HEK293 (cell line): ENCODE results near the gene SLC2A4.

Experiments used
- GLI4 ChIP-seq: fragments of 450-650 bp; formaldehyde crosslinking; IDR thresholded peaks from 2 replicates; pipeline ENCODE4 v1.5.1; 2016; ENCODE audit warnings: missing biosample characterization, missing genetic modification characterization
- GLIS2 ChIP-seq: fragments of 450-650 bp; formaldehyde crosslinking; IDR thresholded peaks from 2 replicates; pipeline ENCODE4 v1.5.1; 2016; ENCODE audit warnings: missing biosample characterization, missing genetic modification characterization
- KLF8 ChIP-seq: fragments of 450-650 bp; formaldehyde crosslinking; IDR thresholded peaks from 2 replicates; pipeline ENCODE4 v1.5.1; 2016; ENCODE audit warnings: missing biosample characterization, missing genetic modification characterization
- KLF9 ChIP-seq: fragments of 450-650 bp; formaldehyde crosslinking; IDR thresholded peaks from 2 replicates; pipeline ENCODE4 v1.5.1; 2016; ENCODE audit warnings: missing biosample characterization, missing genetic modification characterization, low read depth
- SP2 ChIP-seq: fragments of 450-650 bp; formaldehyde crosslinking; IDR thresholded peaks from 2 replicates; pipeline ENCODE4 v1.5.1; 2016; ENCODE audit warnings: missing biosample characterization, missing genetic modification characterization
- SP3 ChIP-seq: fragments of 450-650 bp; formaldehyde crosslinking; IDR thresholded peaks from 2 replicates; pipeline ENCODE4 v1.5.1; 2016; ENCODE audit warnings: missing biosample characterization, missing genetic modification characterization
- YY2 ChIP-seq: fragments of 450-650 bp; formaldehyde crosslinking; IDR thresholded peaks from 2 replicates; pipeline ENCODE4 v1.5.1; 2016; ENCODE audit warnings: missing biosample characterization, missing genetic modification characterization
- ZBTB20 ChIP-seq: fragments of 450-650 bp; formaldehyde crosslinking; IDR thresholded peaks from 2 replicates; pipeline ENCODE4 v1.5.1; 2016; ENCODE audit warnings: missing biosample characterization, missing genetic modification characterization
- ZNF155 ChIP-seq: fragments of 450-650 bp; formaldehyde crosslinking; IDR thresholded peaks from 2 replicates; pipeline ENCODE4 v1.5.1; 2016; ENCODE audit warnings: missing biosample characterization, missing genetic modification characterization
- ZNF16 ChIP-seq: fragments of 450-650 bp; formaldehyde crosslinking; IDR thresholded peaks from 2 replicates; pipeline ENCODE4 v1.5.1; 2016; ENCODE audit warnings: low read depth, missing biosample characterization, missing genetic modification characterization
- ZNF24 ChIP-seq: fragments of 450-650 bp; formaldehyde crosslinking; IDR thresholded peaks from 2 replicates; pipeline ENCODE4 v1.5.1; 2016; ENCODE audit warnings: missing biosample characterization, missing genetic modification characterization
- ZNF391 ChIP-seq: fragments of 450-650 bp; formaldehyde crosslinking; IDR thresholded peaks from 2 replicates; pipeline ENCODE4 v1.5.1; 2016; ENCODE audit warnings: low read depth, missing biosample characterization, missing genetic modification characterization, borderline replicate concordance
- ZNF449 ChIP-seq: fragments of 450-650 bp; formaldehyde crosslinking; IDR thresholded peaks from 2 replicates; pipeline ENCODE4 v1.5.1; 2017; ENCODE audit warnings: missing biosample characterization, mild to moderate bottlenecking, missing genetic modification characterization, moderate library complexity
- ZNF510 ChIP-seq: fragments of 450-650 bp; formaldehyde crosslinking; IDR thresholded peaks from 2 replicates; pipeline ENCODE4 v1.5.1; 2018; ENCODE audit warnings: mild to moderate bottlenecking, missing genetic modification characterization, missing biosample characterization; ENCODE audit not compliant: insufficient replicate concordance
- ZNF585B ChIP-seq: fragments of 450-650 bp; formaldehyde crosslinking; IDR thresholded peaks from 2 replicates; pipeline ENCODE4 v1.5.1; 2016; ENCODE audit warnings: missing biosample characterization, missing genetic modification characterization
- ZNF596 ChIP-seq: fragments of 450-650 bp; IDR thresholded peaks from 2 replicates; pipeline ENCODE4 v1.5.0; 2018; ENCODE audit warnings: missing biosample characterization, mild to moderate bottlenecking, missing genetic modification characterization, moderate library complexity
- ZNF624 ChIP-seq: fragments of 450-650 bp; formaldehyde crosslinking; IDR thresholded peaks from 2 replicates; pipeline ENCODE4 v1.5.1; 2017; ENCODE audit warnings: missing biosample characterization, missing genetic modification characterization
- ZNF645 ChIP-seq: fragments of 450-650 bp; formaldehyde crosslinking; IDR thresholded peaks from 2 replicates; pipeline ENCODE4; 2016; ENCODE audit warnings: missing biosample characterization, missing genetic modification characterization
- ZNF747 ChIP-seq: fragments of 450-650 bp; formaldehyde crosslinking; IDR thresholded peaks from 2 replicates; pipeline ENCODE4 v1.5.1; 2016; ENCODE audit warnings: missing biosample characterization, missing genetic modification characterization
- ZNF768 ChIP-seq: fragments of 450-650 bp; formaldehyde crosslinking; IDR thresholded peaks from 2 replicates; pipeline ENCODE4 v1.5.1; 2018; ENCODE audit warnings: missing biosample characterization, mild to moderate bottlenecking, missing genetic modification characterization
- ZNF777 ChIP-seq: fragments of 450-650 bp; formaldehyde crosslinking; IDR thresholded peaks from 2 replicates; pipeline ENCODE4 v1.5.1; 2017; ENCODE audit warnings: missing biosample characterization, missing genetic modification characterization, borderline replicate concordance
- ZSCAN30 ChIP-seq: fragments of 450-650 bp; IDR thresholded peaks from 2 replicates; pipeline ENCODE4 v1.5.1; 2018; ENCODE audit warnings: missing biosample characterization, mild to moderate bottlenecking, missing genetic modification characterization, moderate library complexity
- ZSCAN4 ChIP-seq: fragments of 450-650 bp; formaldehyde crosslinking; IDR thresholded peaks from 2 replicates; pipeline ENCODE4 v1.5.1; 2017; ENCODE audit warnings: missing biosample characterization, missing genetic modification characterization
- TF ChIP-seq, protein P1 (sequence below): fragments of 450-650 bp; formaldehyde crosslinking; IDR thresholded peaks from 2 replicates; pipeline ENCODE4 v1.5.1; 2016; ENCODE audit warnings: missing biosample characterization, missing genetic modification characterization
- TF ChIP-seq, protein P2 (sequence below): fragments of 450-650 bp; formaldehyde crosslinking; IDR thresholded peaks from 2 replicates; pipeline ENCODE4 v1.5.1; 2016; ENCODE audit warnings: missing biosample characterization, missing genetic modification characterization, borderline replicate concordance

Gene SLC2A4

DNA sequence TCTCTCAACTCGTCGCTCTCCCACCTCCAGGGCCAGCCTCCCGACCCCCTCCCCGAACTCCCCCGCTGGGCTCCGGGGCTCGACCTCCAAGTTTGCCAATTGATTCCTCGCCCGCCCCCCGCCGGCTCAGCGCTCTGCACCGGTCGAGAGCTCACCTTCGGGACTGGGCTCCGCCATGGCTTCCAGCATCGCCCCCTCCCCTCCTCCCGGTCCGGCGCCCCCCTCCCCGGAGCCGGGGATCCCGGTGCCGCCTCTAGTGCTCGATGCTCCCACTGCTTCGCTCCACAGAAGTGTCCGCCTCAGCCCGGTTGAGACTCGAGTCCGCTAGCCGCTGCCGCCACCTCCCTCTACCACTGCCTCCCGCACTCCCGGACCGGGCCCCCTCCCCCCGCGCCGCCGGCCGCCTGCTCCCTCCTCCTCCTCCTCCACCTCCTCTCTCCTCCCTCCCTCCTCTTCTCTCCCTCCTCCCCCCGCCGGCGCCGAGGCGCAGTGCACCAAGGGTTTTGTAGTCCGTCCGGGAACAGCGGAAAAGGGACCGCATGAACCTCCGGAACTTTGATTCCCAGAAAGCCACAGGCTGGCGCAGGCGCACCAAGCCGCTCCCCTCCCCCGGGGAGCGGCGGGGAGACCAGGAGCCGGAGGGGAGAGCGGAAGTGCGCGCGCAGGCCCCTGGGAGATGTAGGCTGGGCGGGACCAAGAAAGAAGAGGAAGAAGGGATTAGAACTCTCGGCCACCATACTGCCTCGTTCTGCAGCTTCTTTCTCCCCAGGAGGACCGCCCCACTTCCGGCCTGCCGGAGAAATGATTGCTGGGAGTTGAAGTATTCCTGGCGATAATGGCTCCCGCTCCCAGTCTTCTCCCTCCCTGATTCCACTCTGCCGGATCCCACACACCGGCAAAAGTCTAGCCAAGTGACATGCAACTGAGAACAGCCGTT lies 42.2 kb upstream of the SLC2A4 start, which contains the start of gene PHF23 (continued):
- TF ChIP-seq, protein P1, sequence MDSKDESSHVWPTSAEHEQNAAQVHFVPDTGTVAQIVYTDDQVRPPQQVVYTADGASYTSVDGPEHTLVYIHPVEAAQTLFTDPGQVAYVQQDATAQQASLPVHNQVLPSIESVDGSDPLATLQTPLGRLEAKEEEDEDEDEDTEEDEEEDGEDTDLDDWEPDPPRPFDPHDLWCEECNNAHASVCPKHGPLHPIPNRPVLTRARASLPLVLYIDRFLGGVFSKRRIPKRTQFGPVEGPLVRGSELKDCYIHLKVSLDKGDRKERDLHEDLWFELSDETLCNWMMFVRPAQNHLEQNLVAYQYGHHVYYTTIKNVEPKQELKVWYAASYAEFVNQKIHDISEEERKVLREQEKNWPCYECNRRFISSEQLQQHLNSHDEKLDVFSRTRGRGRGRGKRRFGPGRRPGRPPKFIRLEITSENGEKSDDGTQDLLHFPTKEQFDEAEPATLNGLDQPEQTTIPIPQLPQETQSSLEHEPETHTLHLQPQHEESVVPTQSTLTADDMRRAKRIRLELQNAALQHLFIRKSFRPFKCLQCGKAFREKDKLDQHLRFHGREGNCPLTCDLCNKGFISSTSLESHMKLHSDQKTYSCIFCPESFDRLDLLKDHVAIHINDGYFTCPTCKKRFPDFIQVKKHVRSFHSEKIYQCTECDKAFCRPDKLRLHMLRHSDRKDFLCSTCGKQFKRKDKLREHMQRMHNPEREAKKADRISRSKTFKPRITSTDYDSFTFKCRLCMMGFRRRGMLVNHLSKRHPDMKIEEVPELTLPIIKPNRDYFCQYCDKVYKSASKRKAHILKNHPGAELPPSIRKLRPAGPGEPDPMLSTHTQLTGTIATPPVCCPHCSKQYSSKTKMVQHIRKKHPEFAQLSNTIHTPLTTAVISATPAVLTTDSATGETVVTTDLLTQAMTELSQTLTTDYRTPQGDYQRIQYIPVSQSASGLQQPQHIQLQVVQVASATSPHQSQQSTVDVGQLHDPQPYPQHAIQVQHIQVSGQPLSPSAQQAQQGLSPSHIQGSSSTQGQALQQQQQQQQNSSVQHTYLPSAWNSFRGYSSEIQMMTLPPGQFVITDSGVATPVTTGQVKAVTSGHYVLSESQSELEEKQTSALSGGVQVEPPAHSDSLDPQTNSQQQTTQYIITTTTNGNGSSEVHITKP: peak; percentile 96
- no peak for TF ChIP-seq ZNF449 (tag by site-specific recombination)
- 0 out of 2 replicates have a peak, but pooled peaks have one; percentile 23 for TF ChIP-seq GLI4
- TF ChIP-seq ZNF747 (tag by site-specific recombination): no peak
- TF ChIP-seq ZNF777 (tag by site-specific recombination): 0 out of 2 replicates have a peak, but pooled peaks have one; percentile 4
- TF ChIP-seq GLIS2 (tag by site-specific recombination): peak; percentile 87
- no peak for TF ChIP-seq ZNF585B
- TF ChIP-seq SP3: peak; percentile 98
- no peak for TF ChIP-seq ZNF596 (tag by site-specific recombination)
- no peak for TF ChIP-seq ZSCAN4 (tag by site-specific recombination)
- TF ChIP-seq, protein P2, sequence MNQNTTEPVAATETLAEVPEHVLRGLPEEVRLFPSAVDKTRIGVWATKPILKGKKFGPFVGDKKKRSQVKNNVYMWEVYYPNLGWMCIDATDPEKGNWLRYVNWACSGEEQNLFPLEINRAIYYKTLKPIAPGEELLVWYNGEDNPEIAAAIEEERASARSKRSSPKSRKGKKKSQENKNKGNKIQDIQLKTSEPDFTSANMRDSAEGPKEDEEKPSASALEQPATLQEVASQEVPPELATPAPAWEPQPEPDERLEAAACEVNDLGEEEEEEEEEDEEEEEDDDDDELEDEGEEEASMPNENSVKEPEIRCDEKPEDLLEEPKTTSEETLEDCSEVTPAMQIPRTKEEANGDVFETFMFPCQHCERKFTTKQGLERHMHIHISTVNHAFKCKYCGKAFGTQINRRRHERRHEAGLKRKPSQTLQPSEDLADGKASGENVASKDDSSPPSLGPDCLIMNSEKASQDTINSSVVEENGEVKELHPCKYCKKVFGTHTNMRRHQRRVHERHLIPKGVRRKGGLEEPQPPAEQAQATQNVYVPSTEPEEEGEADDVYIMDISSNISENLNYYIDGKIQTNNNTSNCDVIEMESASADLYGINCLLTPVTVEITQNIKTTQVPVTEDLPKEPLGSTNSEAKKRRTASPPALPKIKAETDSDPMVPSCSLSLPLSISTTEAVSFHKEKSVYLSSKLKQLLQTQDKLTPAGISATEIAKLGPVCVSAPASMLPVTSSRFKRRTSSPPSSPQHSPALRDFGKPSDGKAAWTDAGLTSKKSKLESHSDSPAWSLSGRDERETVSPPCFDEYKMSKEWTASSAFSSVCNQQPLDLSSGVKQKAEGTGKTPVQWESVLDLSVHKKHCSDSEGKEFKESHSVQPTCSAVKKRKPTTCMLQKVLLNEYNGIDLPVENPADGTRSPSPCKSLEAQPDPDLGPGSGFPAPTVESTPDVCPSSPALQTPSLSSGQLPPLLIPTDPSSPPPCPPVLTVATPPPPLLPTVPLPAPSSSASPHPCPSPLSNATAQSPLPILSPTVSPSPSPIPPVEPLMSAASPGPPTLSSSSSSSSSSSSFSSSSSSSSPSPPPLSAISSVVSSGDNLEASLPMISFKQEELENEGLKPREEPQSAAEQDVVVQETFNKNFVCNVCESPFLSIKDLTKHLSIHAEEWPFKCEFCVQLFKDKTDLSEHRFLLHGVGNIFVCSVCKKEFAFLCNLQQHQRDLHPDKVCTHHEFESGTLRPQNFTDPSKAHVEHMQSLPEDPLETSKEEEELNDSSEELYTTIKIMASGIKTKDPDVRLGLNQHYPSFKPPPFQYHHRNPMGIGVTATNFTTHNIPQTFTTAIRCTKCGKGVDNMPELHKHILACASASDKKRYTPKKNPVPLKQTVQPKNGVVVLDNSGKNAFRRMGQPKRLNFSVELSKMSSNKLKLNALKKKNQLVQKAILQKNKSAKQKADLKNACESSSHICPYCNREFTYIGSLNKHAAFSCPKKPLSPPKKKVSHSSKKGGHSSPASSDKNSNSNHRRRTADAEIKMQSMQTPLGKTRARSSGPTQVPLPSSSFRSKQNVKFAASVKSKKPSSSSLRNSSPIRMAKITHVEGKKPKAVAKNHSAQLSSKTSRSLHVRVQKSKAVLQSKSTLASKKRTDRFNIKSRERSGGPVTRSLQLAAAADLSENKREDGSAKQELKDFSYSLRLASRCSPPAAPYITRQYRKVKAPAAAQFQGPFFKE: 0 out of 2 replicates have a peak, but pooled peaks have one; percentile 65
- peak; percentile 65; the same call in 1 of the 2 replicates for TF ChIP-seq ZBTB20
- no peak for TF ChIP-seq ZNF24 (tag by site-specific recombination)
- no peak for TF ChIP-seq ZNF510 (tag by site-specific recombination)
- no peak for TF ChIP-seq ZNF645 (tag by site-specific recombination)
- TF ChIP-seq ZSCAN30 (tag by site-specific recombination): peak; percentile 5; the same call in 1 of the 2 replicates
- TF ChIP-seq SP2 (tag by site-specific recombination): peak; percentile 92
- no peak for TF ChIP-seq ZNF16
- TF ChIP-seq KLF8 (tag by site-specific recombination): peak; percentile 77; the same call in 1 of the 2 replicates
- TF ChIP-seq ZNF391 (tag by site-specific recombination): no peak
- TF ChIP-seq YY2 (tag by site-specific recombination): no peak; the same call in 1 of the 2 replicates
- TF ChIP-seq ZNF155 (tag by site-specific recombination): no peak
- TF ChIP-seq ZNF768 (tag by site-specific recombination): no peak
- no peak for TF ChIP-seq ZNF624 (tag by site-specific recombination)
- peak; percentile 66; the same call in 1 of the 2 replicates for TF ChIP-seq KLF9
